GM21526 (cell line): ENCODE measurements around the gene CENPO.

ENCODE experiments used
- ATAC-seq: cut with Tn5 transposase; IDR thresholded peaks from one replicate; pipeline ENCODE4 v1.9.1; 2021; ENCODE audit warnings: moderate library complexity; ENCODE audit not compliant: unreplicated experiment, low FRiP score

The CENPO gene

DNA sequence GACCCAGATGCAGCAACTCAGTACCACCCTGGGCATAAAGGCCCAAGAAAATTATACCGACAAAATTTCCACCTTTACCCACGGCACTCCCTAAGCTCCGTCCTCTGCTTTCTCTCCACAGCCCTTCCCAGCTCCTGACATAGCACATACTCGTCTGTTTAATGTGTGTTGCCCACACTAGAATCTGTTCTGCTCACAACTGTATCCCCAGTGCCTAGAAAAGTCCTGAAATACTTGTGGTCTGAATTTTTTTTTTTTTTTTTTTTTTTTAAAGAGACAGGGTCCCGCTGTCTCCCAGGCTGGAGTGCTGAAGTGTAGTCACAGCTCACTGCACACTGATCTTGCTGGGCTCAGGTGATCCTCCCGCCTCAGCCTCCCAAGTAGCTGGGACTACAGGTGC is 64.5 kb downstream of the CENPO start:
- no peak for ATAC-seq

DNA sequence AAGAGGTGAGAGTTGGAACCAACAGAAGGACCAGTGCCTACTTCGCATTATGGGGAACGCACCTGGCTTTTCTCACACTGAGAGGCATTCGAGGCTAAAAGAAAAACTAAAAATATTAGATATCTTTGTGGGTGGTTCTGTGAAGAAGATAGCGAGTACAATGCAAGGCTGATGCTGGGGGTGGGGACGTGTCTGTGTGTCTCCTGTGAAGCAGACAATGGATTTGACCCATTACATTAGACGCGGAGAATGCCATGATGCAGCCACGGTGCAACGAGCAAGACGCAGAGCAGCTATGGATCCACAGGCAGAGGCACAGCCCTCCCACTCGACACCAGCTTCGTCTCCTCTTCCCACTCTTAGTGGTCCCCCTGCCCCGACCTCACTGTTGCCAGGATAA is 65.8 kb downstream of the CENPO start:
- ATAC-seq = no peak

DNA sequence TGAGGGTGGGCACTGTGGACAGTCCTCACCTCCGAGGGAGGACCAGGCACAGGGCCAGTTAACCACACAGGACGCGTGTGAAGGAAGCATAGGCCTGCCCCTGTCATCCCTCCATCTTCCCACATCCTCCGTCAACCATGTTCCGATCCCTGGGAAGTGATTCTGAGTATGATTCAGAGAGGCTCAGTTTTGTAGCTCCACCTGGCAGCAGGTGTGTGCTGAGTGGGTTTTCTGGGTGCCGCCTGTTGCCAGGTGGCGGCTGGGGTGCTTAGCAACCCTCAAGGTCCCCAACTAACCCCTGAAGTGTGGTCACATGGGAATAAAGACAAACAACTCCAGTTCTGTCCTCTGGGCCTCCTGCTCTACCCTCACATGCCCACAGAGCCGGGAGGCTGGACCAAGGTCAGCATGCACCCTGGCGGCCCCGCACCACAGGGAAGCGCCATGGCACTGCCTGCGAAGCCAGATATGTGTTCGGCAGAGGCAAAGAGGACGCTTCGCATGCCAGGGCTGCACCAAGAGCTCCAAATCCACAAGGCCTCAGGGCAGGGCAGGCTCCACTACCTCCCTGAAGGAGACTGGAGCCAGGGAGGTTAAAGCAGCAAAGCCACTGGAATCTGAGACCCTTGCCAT is 66.9 kb downstream of the CENPO start:
- no peak for ATAC-seq

DNA sequence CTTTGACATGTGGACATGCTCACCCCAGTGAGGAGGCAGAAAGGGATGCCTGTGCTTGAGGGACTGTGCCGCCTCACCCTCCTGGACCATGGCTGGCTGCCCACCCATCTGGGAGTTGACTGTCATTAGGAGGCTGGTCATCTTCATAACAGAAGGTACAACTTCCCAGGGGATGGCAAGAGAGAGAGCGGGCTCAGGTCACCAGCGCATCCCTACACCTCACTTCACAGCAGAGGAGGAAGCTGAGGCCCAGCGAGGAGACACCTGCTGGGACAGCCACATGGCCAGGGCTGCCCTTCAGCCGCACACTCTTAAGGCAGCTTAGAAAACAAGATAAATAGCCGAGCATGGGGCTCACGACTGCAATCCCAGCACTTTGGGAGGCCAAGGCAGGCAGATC is 67.4 kb downstream of the CENPO start:
- ATAC-seq = no peak

DNA sequence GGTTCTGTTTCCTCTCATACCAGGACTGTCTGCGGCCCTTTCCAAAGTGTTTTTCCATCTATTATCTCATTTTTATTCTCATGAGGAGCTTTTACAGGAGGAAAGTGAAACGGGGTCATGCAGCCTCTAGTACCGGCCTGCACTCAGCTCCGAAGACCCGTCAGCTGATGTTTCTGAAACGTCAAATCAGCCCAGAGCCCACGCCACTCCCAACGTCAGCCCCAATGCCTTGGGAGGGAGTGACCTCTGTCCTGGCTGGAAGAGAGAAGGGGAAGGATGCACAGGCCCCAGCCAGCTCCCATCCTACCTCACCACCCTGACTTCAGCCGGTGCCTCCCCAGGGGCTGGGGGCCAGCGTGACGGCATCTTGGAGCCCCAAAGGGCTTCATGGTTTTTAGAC is 68.3 kb downstream of the CENPO start:
- ATAC-seq = no peak

DNA sequence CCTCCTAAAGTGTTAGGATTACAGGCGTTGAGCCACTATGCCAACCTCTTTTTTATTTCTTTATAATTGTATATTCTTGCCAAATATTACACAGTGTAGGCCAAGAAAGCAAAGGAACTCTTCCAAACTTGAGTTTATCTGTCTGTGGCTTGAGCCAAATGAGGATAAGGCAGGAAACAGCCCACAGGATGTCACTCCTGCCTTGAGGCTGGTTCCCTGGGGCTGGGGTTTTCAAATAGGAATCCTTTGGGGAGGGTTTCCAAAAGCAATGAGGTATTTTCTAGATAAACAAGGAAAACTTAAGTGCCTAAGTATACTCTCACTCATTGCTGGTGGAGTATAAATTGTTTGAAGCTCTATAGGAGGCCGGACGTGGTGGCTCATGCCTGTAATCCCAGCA is 70.4 kb downstream of the CENPO start:
- no peak for ATAC-seq

DNA sequence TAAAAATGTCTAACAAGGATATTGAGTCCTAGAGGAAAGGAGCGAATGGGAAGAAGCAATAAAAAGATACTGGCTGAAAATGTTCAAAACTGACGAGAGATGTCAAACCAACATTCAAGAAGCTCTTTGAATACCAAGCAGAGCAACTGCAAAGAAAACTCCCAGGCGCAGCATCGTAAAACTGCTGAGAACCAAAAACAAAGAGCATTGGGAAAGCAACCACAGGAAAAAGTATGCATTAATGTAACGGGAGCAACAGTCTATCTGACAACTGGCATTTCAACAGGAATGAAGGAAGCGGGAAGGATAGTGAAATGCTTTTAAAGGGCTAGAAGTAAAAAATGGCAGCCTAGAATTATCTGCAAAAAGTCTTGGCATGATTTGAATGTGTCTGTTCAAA is 73.7 kb downstream of the CENPO start:
- ATAC-seq = no peak

DNA sequence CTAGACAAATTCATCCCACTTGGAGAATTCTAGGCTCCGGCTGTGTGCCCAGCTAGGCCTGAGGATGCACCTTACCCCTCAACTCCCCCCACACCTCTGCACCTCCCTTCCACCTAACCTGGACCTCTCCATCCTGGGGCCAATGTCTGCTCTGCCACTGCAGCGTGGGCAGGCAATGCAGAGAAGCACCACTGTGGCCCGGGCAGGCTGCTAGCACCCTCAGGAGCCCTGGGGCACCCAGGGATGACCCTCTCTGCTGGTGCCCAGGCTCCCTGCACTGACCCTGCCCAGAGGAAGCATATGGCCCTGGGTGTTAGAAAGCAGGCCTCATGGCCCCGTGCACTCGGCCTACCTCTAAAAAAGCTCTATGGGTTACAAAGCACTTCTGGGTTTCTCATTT is 77.2 kb downstream of the CENPO start:
- no peak for ATAC-seq

DNA sequence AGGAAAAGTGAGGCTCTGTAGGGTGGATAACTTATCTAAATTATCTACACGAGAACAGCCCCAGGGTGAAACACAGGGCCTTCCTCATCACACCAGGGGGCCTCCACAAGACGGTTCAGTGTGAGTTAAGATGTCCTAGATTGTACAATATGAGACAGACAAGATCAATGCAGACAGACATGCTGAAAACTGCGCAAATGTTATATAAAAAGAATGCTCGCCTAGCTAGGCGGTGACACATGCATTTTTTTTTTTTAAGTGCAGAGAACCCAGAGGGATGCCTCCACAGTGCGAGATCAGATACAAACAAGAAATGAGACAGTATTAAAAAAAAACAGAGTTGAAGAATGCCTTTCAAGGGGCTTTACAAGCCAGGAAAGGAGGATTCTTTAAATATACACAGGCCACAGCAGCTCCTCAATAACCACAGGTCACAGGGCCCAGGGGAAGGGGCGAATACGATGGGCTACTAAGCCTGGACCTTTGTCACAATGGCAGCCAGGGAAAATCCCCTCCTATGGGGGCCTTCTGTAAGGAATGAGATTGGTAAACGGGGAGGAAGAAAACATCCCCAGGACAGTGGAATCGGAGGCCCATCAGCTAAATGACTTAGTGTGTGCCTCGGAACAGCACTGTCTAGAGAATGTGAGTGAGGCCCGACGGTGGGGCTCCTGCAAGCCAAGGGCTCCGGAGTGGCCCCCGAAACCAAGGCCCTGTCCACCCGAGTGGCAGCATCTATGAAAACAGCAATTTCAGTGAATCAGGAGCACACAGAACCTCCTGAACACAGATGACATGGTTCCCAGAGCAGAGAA is 77.9 kb downstream of the CENPO start:
- ATAC-seq = no peak

DNA sequence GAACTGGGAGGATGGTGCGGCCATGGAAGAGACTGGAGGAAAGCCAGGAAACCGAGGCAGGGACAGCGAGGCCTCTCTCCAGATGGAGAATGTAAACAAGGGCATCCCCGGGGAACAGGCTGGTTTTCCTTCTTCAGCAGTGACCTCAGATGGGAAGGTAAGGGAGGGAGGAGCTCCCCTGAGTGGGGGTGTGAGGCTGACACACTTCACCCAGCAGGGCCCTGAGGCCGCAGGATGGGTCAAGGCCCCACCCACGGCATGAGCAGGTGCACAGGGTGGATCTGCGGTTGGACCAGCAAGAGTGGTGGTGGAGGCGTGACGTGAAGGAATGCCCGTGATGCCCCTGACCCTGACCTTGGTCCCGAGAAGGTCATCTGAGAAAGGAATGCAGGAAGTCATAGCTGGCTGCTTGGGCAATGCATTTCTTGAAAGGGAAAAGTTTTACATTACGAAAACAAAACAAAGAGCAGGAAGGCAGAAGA is 78.7 kb downstream of the CENPO start:
- no peak for ATAC-seq
